GM15510 (cell line): ENCODE results near the gene PCMT1.
A peak's percentile ranks its signal among the peaks of the same experiment; 100 is the strongest.

ENCODE experiments used
- POLR2A ChIP-seq: IDR thresholded peaks from 3 replicates; pipeline ENCODE4 v1.6.1; 2011; ENCODE audit warnings: borderline replicate concordance; ENCODE audit not compliant: insufficient read length; ENCODE audit errors: extremely low read depth

The PCMT1 gene

DNA sequence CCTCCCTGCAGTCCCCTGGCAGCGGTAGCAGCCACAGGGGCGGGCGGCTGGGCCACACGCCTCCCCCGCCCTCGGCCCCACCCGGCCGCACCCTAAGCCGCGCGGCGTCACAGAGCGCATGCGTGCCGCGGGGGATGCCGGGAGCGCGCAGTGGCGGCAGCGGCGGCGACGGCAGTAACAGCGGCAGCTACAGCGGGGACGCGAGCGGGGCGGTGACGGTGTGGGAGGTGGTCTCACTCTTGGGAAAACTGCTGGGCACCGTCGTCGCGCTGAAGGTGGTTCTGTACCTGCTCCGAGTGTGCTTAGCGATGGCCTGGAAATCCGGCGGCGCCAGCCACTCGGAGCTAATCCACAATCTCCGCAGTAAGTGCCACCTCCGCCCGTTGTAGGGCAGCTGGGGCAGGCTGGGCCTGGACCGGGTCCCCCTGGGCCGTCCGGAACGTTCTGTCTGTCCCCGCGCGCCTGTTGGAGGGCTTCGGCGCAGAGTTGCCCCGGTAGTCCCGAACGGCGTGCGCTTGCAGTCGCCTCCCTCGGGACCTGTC, at the start of gene PCMT1:
TSS of gene PCMT1 (plus strand) at position 148 of the 542 bp plus-strand sequence. CDS start at position 309, 161 bp downstream.
- TF ChIP-seq POLR2A: peak; percentile 94

DNA sequence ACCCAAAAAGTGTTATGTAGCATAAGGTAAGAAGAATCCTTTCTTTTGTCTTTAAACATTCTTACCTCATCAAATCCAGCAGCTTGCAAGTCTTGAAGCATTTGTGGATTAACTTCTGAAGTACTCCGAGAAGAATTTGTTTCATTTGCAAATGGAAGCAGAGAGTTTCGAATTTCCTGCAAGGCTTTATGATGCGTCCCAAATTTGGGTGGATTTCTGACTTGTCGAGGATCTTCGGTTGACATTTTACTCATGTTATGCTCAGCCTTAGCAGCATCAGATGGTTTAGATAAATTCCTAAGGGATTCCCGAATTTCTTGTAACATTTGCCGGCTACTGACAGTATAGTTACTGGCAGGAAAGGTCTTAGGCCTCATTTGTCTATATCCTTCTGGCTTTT, 47.8 kb upstream of the PCMT1 start:
- no peak for TF ChIP-seq POLR2A

DNA sequence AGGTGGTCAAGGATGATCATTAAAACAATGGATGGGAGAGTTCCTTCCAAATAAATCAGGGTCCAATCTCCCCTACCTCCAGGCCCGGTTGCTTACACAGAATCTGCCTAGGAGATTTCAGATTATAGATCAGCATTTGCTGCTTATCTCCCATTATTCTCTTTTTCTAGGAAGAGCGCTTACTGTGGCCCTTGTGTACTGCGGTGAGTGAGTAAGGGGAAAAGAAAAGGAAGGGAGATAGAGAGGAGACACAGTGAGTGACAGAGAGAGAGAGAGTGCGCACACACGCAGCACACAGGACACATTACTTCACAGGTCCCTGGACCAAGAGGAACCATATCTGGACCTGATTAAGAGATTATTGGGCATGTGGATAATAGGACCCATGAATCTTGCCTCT, 37.8 kb upstream of the PCMT1 start:
- TF ChIP-seq POLR2A: no peak

DNA sequence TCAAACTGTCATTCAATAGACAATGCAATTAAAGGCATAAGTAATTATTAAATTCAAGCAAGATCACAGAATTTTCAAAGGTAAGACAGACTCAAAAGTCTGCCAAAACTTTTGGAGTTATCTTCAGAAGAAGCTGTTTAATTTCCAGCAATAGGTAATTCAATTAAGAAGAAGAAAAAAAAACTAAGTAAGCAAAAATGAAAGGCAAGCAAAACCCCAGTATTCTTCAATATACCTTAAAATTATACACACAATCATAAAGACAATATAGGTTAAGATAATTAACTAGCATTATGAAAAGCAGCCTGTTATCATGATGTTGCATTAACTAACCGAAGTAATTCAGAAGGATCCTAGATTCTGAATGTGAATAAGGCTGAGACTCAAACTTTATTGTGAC, 35.1 kb upstream of the PCMT1 start:
- no peak for TF ChIP-seq POLR2A

DNA sequence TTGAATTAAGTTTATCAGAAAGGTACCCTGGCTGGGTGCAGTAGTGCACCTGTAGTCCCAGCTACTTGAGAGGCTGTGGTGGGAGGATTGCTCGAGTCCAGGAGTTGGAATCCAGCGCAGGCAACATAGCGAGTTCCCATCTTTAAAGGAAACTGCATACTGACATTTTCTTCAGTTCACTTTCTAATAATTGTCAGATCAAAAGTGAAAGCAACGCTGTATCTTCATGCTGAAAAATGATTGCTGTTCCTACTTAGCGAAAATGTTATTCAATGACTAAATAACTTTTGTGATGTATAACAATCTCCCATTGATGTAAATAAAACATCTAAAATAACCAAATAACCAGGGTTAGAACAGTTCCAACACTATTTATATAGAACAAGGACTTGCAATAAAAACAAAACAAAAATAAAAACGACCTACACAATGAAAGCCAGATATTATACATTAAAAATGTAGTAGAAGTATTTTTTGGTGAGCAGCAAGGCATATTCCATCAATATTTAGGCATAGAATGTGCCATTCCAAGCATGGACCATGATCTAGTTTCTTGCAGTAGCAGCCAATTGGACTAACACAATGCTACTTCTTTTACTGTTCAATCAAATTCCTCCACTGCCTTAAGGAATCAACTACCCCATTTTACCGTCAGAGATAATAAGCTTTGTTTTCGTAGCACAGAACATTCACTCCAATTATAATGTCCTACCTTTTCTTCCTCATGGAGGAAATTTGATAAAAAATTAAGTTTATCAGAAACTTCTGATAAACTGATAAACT, 33.2 kb upstream of the PCMT1 start:
- TF ChIP-seq POLR2A: no peak

DNA sequence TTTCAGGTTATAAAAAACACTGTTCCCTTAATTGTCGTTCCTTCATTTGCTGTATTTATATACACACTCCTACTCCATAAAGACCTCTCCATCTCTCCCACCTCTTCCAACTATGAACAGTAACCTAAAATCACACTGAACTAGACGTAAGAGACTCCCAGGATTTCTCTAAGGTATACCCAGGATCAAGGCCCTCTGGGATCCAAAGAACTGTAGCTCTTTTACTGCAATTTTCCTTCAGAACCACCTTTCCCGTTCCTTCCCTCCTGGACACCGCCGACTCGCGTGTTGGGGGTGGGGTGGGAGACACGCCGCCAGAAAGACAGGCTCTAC, 32.3 kb upstream of the PCMT1 start:
- no peak for TF ChIP-seq POLR2A

DNA sequence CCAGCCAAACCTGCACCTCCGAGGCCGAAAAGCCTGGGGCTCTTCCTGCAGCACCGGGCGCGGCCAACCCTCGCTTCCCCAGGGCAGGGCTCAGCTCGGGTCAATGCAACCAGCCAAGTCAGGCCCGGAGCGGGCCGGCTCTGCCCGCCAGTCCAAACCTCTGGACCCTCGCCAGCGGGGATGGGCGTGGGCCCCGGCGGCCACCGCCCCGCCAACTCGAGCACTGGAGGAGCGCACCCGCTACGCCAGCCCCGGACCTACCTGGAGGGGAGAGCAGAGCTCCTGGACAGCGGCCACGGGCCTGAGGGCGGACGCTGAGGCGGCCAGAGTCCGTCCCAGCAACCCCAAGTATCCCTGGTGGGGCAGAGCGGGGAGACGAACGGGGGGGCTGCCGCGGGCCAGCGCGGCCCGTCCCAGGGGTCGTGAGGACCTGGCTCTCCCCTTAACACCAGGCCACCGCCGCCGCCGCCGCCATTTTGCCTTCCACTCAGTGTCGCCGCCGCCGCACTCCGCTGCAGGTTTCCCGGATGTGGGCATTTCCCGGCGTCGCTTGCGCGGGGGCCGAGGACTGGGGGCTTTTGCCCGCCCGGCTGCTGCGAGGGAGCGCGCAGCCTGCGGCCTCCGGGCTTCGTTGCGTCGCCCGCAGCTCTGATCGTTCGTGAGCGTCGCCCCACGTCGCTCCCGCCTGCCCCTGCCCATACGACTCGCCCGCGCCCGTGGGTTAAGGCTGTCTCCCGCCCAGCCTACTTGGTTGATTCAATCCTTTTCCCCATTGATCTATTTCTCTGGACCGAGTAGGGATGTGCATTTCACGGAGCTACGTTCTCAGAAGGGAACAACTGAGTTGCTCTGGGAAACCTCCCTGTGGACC, 31.7 kb upstream of the PCMT1 start, which contains the start of gene LATS1:
TSS of gene LATS1 (minus strand) at position 514 of the 871 bp plus-strand sequence. CDS start 15,975 bp downstream, outside the sequence.
- TF ChIP-seq POLR2A: peak; percentile 97

DNA sequence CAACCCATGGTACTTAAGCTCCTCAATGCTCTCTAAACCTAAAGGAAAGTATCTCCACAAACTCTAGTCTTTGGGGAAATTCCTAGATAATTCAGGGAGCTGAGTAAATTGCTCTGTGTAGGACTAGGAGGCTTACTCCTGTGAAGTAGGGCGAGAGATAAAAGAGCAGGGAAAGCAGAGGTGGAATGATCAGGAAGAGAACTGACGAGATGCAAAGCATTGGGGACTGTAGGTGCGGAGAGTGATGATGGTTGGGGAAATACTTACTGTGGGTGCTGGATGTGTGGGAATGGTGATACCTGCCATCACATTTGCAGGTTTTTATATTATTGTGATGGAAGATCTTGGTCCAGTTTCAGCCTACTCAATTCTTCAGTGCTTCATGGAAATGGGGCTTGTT, 30.0 kb upstream of the PCMT1 start:
- no peak for TF ChIP-seq POLR2A

DNA sequence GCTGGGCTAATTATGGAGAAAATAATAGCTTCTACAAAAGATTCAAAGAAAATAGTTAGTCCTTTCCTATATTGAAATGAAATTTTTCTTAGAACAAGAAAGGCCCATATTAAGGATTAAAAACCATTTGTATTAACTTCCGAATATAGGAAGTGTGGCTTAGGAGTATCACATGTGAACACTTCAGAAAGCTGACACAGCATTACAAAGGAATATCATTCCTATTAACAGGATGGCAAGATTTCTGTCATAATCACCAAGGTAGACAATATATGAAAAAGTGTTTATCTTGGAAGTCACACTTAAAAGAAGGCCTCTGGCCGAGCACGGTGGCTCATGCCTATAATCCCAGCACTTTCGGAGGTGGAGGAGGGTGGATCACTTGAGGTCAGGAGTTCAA, 26.3 kb upstream of the PCMT1 start:
- no peak for TF ChIP-seq POLR2A

DNA sequence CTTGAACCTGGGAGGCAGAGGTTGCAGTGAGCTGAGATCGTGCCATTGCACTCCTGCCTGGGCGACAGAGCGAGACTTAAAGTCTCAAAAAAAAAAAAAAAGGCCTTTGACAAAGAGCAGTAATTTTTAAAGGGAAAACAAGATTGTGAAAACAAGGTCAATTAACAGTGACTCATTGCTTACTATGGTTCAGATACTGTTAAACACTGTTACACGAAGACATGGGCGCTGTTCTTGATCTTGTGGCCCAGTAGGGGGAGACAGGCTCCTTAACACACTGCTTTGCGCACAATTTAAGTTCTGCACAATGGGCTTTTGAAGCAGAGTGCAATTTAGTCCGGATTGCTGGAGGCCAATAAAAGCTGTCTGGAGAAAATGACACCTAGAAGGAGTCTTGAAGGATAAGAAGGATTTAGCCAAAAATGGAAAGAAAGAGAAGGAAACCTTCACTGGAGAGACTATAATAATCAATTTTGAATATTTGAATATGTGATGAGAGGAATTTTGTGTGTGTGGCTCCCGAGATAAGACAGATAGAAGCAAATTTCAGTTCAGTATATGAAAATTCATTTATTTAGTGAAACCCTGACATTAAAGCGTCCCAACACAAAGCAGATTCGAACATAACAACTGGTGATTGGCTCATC, 25.6 kb upstream of the PCMT1 start:
- TF ChIP-seq POLR2A: no peak

DNA sequence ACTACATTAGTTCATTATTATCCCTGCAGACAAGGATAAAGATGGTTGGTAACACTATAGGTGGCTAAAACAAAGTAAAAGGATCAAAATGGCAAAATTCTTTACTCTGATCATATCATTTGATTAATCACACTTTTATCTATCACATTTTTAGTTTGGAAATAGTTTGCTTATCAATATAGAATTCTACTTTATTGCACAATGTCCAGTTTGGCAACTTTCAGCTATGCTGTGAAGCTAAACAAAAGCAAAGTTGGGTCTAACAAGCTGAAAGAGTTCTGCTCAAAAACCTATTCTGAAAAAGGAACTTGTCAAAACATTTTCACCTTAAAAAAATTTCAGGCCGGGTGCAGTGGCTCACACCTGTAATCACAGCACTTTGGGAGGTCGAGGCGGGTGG, 23.8 kb upstream of the PCMT1 start:
- TF ChIP-seq POLR2A: no peak

DNA sequence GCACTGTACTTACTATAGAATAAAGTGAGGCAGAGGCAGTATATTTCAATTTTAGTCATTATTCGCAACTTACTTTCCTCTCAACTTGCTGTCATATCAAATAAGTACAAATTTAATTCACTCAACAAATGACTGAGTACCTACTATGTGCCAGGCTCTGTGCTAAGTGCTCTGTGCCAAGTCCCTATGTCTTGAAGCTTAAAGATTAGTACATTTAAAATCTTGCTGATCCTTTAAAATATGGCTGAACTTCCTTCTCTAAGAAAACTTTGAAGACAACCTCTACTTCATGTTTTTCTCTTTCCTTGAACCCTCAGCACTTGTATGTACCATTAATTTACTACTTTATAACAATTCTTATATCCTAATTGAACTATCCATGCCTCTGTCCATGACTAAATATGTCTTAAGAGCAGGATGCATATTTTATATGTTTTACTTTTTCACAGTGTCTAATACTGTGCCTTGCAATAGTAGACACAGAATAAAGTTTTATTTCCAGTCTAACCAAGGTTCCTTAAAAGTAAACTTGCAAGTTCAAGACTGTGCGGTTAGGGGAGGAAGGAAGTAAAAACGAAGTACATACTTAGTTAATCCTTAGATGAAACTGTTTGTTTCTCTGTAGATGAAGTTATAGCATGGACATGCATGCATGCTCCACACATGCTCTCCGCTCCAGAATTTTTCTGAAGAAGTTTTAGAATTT, 21.6 kb upstream of the PCMT1 start:
- no peak for TF ChIP-seq POLR2A

DNA sequence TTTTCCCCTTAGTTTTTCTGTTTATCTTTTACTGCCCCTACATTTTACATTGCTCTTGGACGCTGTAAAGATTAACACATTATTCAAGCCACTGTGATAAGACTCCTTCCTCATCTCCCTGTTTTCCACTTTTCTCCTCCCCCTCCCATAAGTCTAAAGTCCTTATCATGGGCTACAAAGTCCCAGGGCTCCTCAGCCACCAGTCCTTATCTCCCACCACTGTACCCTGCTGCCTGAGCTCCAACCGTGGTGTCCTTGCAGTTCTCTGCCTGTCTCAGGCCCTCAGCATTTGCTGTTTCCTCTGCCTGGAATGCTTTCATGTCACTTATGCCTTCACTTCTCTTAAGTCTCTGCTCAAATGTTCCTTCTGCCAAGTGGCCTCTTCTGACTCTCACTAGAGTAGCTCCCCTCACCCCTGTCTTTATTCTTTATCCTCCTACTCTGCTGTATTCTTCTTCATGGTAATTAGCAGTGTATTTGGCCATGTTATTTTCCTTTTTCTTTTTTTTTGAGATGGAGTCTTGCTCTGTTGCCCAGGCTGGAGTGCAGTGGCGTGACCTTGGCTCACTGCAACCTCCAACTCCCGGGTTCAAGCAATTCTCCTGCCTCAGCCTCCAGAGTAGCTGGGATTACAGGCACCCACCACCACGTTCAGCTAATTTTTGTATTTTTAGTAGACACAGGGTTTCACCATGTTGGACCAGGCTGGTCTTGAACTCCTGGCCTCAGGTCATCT, 20.9 kb upstream of the PCMT1 start:
- no peak for TF ChIP-seq POLR2A

DNA sequence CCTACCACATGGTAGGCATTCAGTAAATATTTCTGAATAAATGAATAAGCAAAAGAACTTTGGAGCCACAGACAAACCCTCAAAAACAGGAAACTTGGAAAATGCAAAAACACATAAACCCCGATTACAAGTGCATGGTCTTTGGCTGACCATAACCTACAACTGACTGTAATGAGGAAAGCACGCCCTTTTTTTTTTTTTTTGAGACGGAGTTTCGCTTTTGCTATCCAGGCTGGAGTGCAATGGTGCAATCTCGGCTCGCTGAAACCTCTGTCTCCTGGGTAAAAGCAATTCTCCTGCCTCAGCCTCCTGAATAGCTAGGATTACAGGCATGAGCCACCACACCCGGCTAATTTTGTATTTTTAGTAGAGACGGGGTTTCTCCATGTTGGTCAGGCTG, 19.7 kb upstream of the PCMT1 start:
- no peak for TF ChIP-seq POLR2A

DNA sequence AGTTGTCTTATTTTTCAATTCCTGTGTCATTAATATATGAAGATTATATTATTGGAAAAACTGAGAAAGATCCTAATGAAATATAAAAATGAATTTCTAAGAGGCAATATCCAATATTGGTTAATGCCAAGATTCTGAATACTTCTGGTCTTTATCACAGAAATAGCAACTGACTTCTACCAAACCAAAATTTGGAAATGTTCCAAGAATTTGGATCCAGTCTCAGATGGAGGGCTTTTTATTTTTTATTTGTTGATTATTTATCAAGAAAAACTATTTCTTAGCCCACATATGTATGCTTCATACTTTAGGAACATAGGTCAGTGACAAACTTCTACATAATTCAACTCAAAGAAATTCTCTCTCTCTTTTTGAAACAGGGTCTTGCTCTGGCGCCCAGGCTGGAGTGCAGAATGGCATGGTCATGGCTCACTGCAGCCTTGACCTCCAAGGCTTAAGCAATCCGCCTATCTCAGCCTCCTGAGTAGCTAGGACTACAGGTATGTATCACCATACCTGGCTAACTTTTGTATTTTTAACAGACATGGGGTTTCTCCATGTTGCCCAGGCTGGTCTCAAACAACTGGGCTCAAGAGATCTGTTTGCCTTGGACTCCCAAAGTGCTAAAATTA, 16.3 kb upstream of the PCMT1 start:
- TF ChIP-seq POLR2A: no peak
